Measurements from ENCODE around the gene RAPGEF4.

DNA sequence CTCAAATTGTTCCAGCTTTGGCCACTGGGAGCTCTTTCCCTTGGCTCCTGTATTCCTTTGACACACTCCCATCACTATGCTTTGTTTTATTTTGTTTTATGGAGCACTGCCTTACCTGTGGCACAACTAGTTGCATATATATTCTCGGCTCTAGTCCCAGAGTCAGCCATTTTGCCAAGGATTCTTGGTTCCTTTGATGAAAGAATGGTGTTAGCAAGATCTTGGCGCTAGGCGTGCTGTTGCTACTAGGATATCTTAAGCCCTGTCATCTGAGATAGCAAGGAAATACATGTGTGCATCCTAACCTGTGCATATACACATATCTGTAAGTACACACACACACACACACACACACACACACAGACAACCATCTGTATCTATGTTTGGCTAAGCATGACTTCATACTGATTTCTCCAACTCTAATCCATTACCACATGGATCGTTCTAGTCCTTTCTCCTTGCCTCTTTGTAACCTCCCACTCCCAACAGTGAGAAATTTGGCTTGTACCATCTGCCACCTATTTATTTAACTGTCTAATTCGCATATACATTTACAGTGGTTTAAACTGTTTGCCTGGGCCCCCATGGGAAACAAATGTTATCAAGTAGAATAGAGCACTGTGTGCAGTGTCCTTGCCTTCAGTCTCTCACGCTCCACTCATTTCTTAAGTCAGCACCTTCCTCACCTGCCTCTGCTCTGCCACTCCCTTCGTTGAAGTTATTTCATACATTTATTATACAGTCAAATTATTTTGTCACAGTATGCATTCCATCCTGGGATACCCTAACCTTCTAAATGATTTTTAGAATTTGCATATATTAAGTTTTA is 202.5 kb downstream of the RAPGEF4 start:
- TF ChIP-seq, protein P1, sequence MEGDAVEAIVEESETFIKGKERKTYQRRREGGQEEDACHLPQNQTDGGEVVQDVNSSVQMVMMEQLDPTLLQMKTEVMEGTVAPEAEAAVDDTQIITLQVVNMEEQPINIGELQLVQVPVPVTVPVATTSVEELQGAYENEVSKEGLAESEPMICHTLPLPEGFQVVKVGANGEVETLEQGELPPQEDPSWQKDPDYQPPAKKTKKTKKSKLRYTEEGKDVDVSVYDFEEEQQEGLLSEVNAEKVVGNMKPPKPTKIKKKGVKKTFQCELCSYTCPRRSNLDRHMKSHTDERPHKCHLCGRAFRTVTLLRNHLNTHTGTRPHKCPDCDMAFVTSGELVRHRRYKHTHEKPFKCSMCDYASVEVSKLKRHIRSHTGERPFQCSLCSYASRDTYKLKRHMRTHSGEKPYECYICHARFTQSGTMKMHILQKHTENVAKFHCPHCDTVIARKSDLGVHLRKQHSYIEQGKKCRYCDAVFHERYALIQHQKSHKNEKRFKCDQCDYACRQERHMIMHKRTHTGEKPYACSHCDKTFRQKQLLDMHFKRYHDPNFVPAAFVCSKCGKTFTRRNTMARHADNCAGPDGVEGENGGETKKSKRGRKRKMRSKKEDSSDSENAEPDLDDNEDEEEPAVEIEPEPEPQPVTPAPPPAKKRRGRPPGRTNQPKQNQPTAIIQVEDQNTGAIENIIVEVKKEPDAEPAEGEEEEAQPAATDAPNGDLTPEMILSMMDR (IDR thresholded peaks at IDR 0.05; ENCODE audit: low read depth, low read length): no peak
- TF ChIP-seq EZH2phosphoT487 (IDR thresholded peaks at IDR 0.05; ENCODE audit: low read depth): no peak
